NCI-H526 (cell line): ENCODE results near the gene PPP2R2B.
"Not testable (repeated sequence)": the region's sequence is repeated elsewhere in the genome, so short reads cannot be mapped to it uniquely, and the experiment has no call there.

Source experiments
- DNase-seq, 2 experiments: peaks; one replicate each; lab custom pipeline; 2025; lab: John Stamatoyannopoulos, UW

PPP2R2B gene

GRCh38 chr5:146652547-146652946 lies 226.0 kb downstream of the PPP2R2B start:
- DNase-seq, result no peak

- DNase-seq, result no peak
Observed at GRCh38 chr5:146647656-146648199, 230.8 kb downstream of the PPP2R2B start.

- no peak for DNase-seq
Observed at GRCh38 chr5:146646441-146646840, 232.1 kb downstream of the PPP2R2B start.

- DNase-seq, result no peak
Observed at GRCh38 chr5:146645342-146645741, 233.2 kb downstream of the PPP2R2B start.

- no peak for DNase-seq
Observed at GRCh38 chr5:146644831-146645230, 233.7 kb downstream of the PPP2R2B start.

- DNase-seq, result no peak
Observed at GRCh38 chr5:146643776-146644175, 234.8 kb downstream of the PPP2R2B start.

GRCh38 chr5:146642410-146642809 lies 236.1 kb downstream of the PPP2R2B start:
- no peak for DNase-seq

- DNase-seq, result no peak
Observed at GRCh38 chr5:146641941-146642340, 236.6 kb downstream of the PPP2R2B start.

- DNase-seq, result no peak
Observed at GRCh38 chr5:146640285-146640896, 238.2 kb downstream of the PPP2R2B start.

GRCh38 chr5:146635443-146635842 lies 243.1 kb downstream of the PPP2R2B start:
- DNase-seq, result no peak

- DNase-seq, result no peak
Observed at GRCh38 chr5:146633323-146633764, 245.2 kb downstream of the PPP2R2B start.

- no peak for DNase-seq
Observed at GRCh38 chr5:146632620-146633322, 245.8 kb downstream of the PPP2R2B start.

- DNase-seq, result no peak
Observed at GRCh38 chr5:146630472-146630871, 248.1 kb downstream of the PPP2R2B start.

- no peak for DNase-seq
Observed at GRCh38 chr5:146628950-146629349, 249.6 kb downstream of the PPP2R2B start.

GRCh38 chr5:146626936-146627335 lies 251.6 kb downstream of the PPP2R2B start:
- DNase-seq, result no peak

GRCh38 chr5:146624179-146624578 lies 254.4 kb downstream of the PPP2R2B start:
- no peak for DNase-seq

- DNase-seq, result no peak
Observed at GRCh38 chr5:146623666-146624065, 254.9 kb downstream of the PPP2R2B start.

GRCh38 chr5:146623009-146623408 lies 255.5 kb downstream of the PPP2R2B start:
- no peak for DNase-seq

- DNase-seq, result no peak
Observed at GRCh38 chr5:146622391-146622790, 256.2 kb downstream of the PPP2R2B start.

GRCh38 chr5:146620669-146621051 lies 257.9 kb downstream of the PPP2R2B start:
- no peak for DNase-seq

GRCh38 chr5:146620031-146620668 lies 258.4 kb downstream of the PPP2R2B start:
- DNase-seq, result no peak

- DNase-seq, result no peak
Observed at GRCh38 chr5:146618434-146618833, 260.1 kb downstream of the PPP2R2B start.

- not testable (repeated sequence) for DNase-seq
Observed at GRCh38 chr5:146609731-146610130, 268.8 kb downstream of the PPP2R2B start.
